GM12872 (cell line): ENCODE results near the gene SESN3.

Experiments used
- TF ChIP-seq, protein P1 (sequence below): IDR thresholded peaks from 3 replicates; pipeline ENCODE4 v1.5.1; 2011; ENCODE audit warnings: low read depth, mild to moderate bottlenecking, low read length, moderate library complexity; ENCODE audit not compliant: insufficient read depth

Gene SESN3, protein sequence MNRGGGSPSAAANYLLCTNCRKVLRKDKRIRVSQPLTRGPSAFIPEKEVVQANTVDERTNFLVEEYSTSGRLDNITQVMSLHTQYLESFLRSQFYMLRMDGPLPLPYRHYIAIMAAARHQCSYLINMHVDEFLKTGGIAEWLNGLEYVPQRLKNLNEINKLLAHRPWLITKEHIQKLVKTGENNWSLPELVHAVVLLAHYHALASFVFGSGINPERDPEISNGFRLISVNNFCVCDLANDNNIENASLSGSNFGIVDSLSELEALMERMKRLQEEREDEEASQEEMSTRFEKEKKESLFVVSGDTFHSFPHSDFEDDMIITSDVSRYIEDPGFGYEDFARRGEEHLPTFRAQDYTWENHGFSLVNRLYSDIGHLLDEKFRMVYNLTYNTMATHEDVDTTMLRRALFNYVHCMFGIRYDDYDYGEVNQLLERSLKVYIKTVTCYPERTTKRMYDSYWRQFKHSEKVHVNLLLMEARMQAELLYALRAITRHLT

DNA sequence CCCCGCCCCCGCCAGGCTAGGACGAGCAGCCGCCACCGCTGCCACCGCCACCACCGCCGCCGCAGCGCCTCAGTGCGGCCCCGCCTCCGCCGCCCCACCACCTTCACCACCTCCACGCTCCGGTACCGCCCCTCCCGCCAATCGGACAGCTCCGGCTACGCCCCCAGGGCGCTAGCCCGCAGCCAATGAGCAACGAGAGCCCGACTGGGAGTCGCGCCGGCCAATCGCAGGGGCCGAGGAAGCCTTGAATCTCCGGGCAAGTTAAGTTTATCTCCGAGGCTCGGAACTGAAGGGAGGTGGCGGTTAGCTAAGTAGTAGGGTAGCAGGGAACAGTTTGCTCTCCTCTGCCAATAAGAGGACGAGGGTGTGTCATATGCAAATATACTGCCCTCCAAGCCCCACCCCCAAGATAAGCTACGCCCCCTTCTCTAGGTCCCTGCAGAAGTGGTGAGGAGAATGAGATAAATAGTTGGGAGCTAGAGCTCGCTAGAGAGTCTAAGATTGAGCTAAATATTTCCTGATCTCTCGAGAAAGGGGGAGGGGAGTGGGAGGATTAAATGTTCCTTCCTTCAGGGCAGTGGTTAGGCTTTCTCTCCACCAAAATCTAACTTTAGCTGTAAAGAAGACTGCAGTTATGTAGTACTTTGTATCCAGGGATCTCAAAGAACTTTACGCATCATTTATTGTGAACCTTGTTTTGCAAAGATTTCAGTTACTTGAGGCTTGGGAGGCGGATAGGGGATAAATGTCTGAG, at the start of gene SESN3:
TSS of gene SESN3 (minus strand) at position 76 of the 754 bp plus-strand sequence. CDS start 342 bp downstream, outside the sequence.
- TF ChIP-seq, protein P1, sequence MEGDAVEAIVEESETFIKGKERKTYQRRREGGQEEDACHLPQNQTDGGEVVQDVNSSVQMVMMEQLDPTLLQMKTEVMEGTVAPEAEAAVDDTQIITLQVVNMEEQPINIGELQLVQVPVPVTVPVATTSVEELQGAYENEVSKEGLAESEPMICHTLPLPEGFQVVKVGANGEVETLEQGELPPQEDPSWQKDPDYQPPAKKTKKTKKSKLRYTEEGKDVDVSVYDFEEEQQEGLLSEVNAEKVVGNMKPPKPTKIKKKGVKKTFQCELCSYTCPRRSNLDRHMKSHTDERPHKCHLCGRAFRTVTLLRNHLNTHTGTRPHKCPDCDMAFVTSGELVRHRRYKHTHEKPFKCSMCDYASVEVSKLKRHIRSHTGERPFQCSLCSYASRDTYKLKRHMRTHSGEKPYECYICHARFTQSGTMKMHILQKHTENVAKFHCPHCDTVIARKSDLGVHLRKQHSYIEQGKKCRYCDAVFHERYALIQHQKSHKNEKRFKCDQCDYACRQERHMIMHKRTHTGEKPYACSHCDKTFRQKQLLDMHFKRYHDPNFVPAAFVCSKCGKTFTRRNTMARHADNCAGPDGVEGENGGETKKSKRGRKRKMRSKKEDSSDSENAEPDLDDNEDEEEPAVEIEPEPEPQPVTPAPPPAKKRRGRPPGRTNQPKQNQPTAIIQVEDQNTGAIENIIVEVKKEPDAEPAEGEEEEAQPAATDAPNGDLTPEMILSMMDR = no peak

DNA sequence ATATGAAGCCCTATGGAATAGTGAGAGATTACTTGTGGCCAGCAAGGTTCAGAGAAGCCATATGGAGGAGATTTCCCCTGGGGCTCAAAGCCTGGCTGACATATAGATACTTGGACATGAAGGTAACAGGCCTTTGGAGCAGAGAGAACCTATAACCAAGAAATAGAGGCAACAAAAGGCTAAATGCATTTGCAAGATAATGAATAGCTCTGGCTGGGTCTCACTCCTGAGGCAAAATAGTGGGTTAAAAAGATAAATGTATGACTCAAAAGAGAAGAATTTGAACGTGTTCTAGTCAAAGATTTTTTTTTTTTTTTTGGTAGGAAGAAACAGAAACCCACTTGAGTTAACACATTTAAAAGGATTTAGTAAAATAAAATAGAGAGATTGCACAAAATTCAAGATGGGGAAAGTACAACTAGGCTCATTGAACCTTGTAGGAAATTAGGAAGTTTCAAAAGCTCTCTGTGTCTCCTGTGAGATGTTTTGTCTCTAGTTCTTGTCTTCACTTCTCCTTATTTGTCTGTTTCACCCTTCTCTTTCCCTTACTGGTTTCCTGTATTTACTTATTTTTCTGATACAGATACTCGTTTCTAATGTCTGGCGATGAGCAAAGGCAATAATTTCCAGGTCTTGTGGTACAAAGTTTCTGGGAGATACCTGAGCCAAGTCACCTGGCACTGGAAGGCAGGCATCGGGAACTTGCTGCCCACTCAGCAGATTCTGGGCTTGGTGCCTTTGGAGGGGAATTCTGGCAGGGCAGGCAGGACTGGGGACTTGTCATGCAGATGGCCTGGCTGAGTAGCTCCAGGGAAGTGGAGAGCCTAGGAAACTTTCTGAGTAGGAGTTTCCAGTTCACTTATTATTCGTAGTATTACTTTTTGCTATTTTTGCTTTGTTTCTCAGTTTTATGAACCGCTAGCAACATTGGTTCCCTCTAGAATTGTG, 49.2 kb upstream of the SESN3 start:
- TF ChIP-seq, protein P1 = no peak

DNA sequence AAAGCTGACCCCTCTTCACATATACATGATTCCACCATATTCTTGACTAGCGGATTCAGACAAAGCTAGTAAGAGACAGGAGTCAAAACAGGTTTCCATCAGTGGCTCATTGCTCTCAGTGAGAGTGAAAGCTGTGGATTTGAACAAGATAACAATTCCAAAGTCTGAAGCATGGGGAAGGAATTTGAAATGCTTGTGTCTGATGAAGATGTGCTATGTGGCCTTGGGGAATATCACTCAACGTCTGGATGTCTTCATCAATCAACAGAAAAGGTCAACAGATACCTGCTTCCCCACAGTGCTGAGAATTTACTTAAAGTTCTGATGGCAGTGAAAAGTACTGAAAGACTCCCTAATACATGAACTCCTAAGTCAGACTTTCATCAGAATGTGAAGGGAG, 46.9 kb upstream of the SESN3 start:
- TF ChIP-seq, protein P1 = no peak

DNA sequence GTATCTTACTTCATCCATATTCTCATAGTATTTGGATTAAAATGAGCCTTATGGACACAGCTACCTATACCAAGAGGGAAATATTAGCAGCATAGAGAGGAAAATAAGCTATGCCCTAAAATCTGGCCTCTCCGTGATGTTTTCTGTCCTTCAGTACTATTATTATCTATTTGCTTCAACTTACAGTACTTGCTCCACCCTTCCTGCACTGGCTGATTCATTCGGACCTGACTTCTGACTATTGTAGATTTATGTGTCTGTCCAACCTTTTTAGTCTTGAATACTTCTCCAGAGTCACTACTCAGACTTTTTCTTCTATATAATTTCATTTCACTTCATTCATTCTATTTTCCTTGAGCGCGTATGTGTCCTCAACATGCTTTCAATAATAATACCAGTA, 45.1 kb upstream of the SESN3 start:
- TF ChIP-seq, protein P1 = no peak

DNA sequence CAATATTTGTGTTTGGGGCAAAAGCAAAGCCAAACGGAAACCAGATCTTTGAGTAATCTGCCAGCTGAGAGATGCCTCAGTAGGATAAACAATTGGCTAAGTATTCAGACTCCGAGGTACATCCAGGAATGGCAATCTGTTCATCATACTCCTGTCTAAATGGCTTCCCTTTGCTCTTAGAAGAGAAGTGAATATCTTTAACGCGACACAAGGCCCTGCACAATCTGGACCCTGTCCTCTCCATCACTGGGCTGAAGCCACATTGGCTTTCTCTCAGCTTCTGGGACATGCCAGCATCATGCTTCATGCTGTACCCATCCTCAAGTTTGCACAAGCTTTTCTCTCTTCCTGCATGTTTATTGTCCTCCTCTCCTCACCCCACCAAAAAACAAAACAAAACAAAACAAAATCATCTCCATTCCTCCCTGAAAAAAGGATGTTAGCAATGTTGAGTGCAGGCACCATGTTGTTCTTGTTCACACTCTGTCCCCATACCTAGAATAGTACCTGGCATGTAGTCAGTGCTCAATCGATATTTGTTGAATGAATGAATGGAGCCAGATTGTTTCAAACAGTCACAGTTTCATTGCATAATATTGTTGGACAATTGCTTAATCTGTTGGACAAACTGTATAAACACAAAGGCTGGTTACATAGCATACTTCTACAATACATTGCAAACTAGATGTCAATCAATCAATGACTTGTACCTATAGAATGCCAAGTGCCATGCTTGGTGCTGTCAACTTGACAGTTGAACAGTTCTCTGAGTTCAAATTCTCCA, 38.2 kb upstream of the SESN3 start:
- TF ChIP-seq, protein P1 = no peak

DNA sequence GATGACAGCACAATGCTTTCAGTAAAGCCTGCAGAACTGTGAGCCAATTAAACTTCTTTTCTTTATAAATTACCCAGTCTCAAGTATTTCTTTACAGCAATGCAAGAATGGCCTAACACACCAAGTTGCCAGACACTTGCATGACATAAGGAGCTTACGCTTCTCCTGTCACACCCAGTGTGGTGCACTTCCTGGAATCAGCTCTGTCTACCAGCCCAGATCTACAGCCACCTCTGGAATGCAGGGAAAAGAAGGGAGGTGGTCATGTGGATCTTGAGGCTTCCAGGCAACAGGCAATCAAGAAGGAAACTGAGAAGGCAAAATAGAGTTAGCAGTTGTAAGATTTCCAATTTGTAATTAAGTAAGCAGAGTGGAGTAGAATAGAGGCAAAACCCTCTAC, 37.4 kb upstream of the SESN3 start:
- TF ChIP-seq, protein P1 = no peak
